Amniotic epithelial cell (primary cell): Measurements from ENCODE around the gene BFSP2.

Experiments
- DNase-seq: peaks from one replicate; pipeline ENCODE4 v3.0.0-alpha.2; 2010; ENCODE audit warnings: low read depth

BFSP2 gene

GRCh38 chr3:133400006-133400515 is at the start of gene BFSP2:
Gene BFSP2, plus strand, starts transcription at chr3:133400056. Its CDS starts 28 bp downstream, at chr3:133400084.
- DNase-seq: no peak

GRCh38 chr3:133354721-133355120 is 45.1 kb upstream of the BFSP2 start:
- DNase-seq: no peak

- DNase-seq: no peak
Measured at GRCh38 chr3:133360476-133360875, 39.4 kb upstream of the BFSP2 start.

GRCh38 chr3:133361011-133361410 is 38.8 kb upstream of the BFSP2 start:
- DNase-seq: no peak

- no peak for DNase-seq
Measured at GRCh38 chr3:133361435-133361834, 38.4 kb upstream of the BFSP2 start.

GRCh38 chr3:133362539-133362938 is 37.3 kb upstream of the BFSP2 start:
- DNase-seq: no peak

GRCh38 chr3:133364704-133365103 is 35.2 kb upstream of the BFSP2 start:
- no peak for DNase-seq

- DNase-seq: no peak
Measured at GRCh38 chr3:133366921-133367320, 32.9 kb upstream of the BFSP2 start.

- DNase-seq: no peak
Measured at GRCh38 chr3:133367403-133367802, 32.5 kb upstream of the BFSP2 start.

GRCh38 chr3:133367956-133368355 is 31.9 kb upstream of the BFSP2 start:
- no peak for DNase-seq

GRCh38 chr3:133368371-133369067 is 31.3 kb upstream of the BFSP2 start:
- no peak for DNase-seq

- DNase-seq: no peak
Measured at GRCh38 chr3:133369068-133369440, 30.8 kb upstream of the BFSP2 start.

GRCh38 chr3:133371181-133371580 is 28.7 kb upstream of the BFSP2 start:
- DNase-seq: no peak

- no peak for DNase-seq
Measured at GRCh38 chr3:133371676-133372075, 28.2 kb upstream of the BFSP2 start.

- DNase-seq: no peak
Measured at GRCh38 chr3:133374708-133375402, 25.0 kb upstream of the BFSP2 start.

- no peak for DNase-seq
Measured at GRCh38 chr3:133375403-133375745, 24.5 kb upstream of the BFSP2 start.

- no peak for DNase-seq
Measured at GRCh38 chr3:133376810-133377209, 23.0 kb upstream of the BFSP2 start.

- DNase-seq: peak; percentile 43
Measured at GRCh38 chr3:133377396-133377795, 22.5 kb upstream of the BFSP2 start.

GRCh38 chr3:133379926-133380325 is 19.9 kb upstream of the BFSP2 start:
- no peak for DNase-seq

GRCh38 chr3:133380481-133381225 is 19.2 kb upstream of the BFSP2 start:
- no peak for DNase-seq

- no peak for DNase-seq
Measured at GRCh38 chr3:133381346-133382109, 18.3 kb upstream of the BFSP2 start.

- no peak for DNase-seq
Measured at GRCh38 chr3:133383175-133383574, 16.7 kb upstream of the BFSP2 start.
